SHP77 (cell line): ENCODE measurements around the gene PRRT2.

ENCODE experiments used
- DNase-seq, 2 experiments: peaks; one replicate each; lab custom pipeline; 2025; lab: John Stamatoyannopoulos, UW

PRRT2 gene

GRCh38 chr16:29811170-29811895, 660 bp upstream of the PRRT2 start:
- DNase-seq, result peak; percentile 89 to 96

GRCh38 chr16:29812754-29813643, 1.0 kb downstream of the PRRT2 start:
- no peak for DNase-seq

- no peak for DNase-seq
These were observed 1.9 kb downstream of the PRRT2 start for GRCh38 chr16:29813644-29814562.

- no peak for DNase-seq
These were observed 2.6 kb downstream of the PRRT2 start for GRCh38 chr16:29814592-29814991.

- DNase-seq, result no peak
These were observed 3.2 kb downstream of the PRRT2 start for GRCh38 chr16:29815032-29815721.

- peak; percentile 97 to 99 for DNase-seq
These were observed 4.0 kb downstream of the PRRT2 start, which contains the start of gene PAGR1 for GRCh38 chr16:29815793-29816693. Gene PAGR1 (plus strand): TSS chr16:29816152. CDS start chr16:29816526, 374 bp downstream.

GRCh38 chr16:29816694-29817441, 4.9 kb downstream of the PRRT2 start:
- peak; percentile 34 to 70 for DNase-seq

GRCh38 chr16:29818082-29818481, 6.1 kb downstream of the PRRT2 start:
- no peak for DNase-seq

GRCh38 chr16:29819506-29819905, 7.5 kb downstream of the PRRT2 start:
- no peak for DNase-seq

GRCh38 chr16:29820271-29820701, 8.3 kb downstream of the PRRT2 start, which contains the start of gene MVP:
Gene MVP (plus strand): TSS chr16:29820462. CDS start chr16:29830550, 10,088 bp downstream.
- DNase-seq, result peak; percentile 71 to 72

GRCh38 chr16:29820730-29821642, 9.0 kb downstream of the PRRT2 start:
- DNase-seq, result no peak

- DNase-seq, result no peak
These were observed 9.7 kb downstream of the PRRT2 start for GRCh38 chr16:29821643-29822115.

GRCh38 chr16:29824589-29825144, 12.7 kb downstream of the PRRT2 start:
- no peak for DNase-seq

GRCh38 chr16:29825145-29826044, 13.4 kb downstream of the PRRT2 start:
- peak in 1 of 2 experiments; percentile 19 for DNase-seq

- DNase-seq, result no peak
These were observed 14.3 kb downstream of the PRRT2 start for GRCh38 chr16:29826342-29826695.

- DNase-seq, result no peak
These were observed 18.8 kb downstream of the PRRT2 start for GRCh38 chr16:29830774-29831173.

GRCh38 chr16:29831490-29831889, 19.5 kb downstream of the PRRT2 start:
- DNase-seq, result no peak
